ENCODE measurements around the gene MGAT5B.
"Not testable (repeated sequence)": the region's sequence is repeated elsewhere in the genome, so short reads cannot be mapped to it uniquely, and the experiment has no call there.

Gene MGAT5B

DNA sequence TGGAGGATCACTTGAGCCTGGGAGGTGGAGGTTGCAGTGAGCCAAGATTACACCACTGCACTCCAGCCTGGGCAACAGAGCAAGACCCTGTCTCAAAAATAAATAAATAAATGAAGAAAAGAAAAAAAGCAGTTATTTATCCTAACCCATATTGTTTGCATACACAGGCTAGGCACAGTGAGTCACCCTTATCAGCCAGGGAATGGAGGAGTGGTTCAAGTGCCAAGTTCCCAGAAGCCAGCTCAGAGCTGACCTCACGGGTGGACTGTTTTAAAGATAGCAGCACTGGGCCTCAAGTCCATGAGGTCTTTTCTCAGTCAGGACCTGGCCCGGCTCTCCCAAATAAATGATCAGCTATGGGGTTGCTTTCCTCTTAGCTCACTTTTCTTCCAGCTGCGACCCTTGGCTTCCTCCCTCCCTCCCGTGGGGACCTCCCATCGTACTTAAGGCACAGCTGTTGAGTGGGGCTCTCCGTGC lies 22.6 kb upstream of the MGAT5B start:
- Histone ChIP-seq H3K27ac (ENCODE audit: low read depth, low read length) (no peak overlapping the region), H3K4me1 (ENCODE audit: control insufficient read depth in 5 of 5, insufficient read depth in 5 of 5, low read length in 5 of 5) (no peaks in the 10 kb centered on the region), H3K4me3 (ENCODE audit: low read depth in 1 of 5, low read length in 5 of 5) (no peak overlapping the region), H3K9ac (ENCODE audit: low read length in 5 of 5) (no peak overlapping the region), H3K9me3 (ENCODE audit: control insufficient read depth in 5 of 5, low read length in 5 of 5) (no peaks in the 10 kb centered on the region), H3K36me3 (ENCODE audit: control insufficient read depth in 5 of 5, insufficient read depth in 5 of 5, low read length in 5 of 5) (no peaks in the 10 kb centered on the region), H3K27me3 (ENCODE audit: control insufficient read depth in 5 of 5, insufficient read depth in 4 of 5, low read length in 5 of 5) (peaks cover 19 to 45% (median 35%) of the 10 kb centered on the region in 5 donors)

- peaks cover 12 to 31% (median 28%) of the 10 kb centered on the region in 5 donors for H3K27me3 ChIP-seq (ENCODE audit: control insufficient read depth in 5 of 5, insufficient read depth in 4 of 5, low read length in 5 of 5)
- H3K9me3 ChIP-seq (ENCODE audit: control insufficient read depth in 5 of 5, low read length in 5 of 5), result no peaks in the 10 kb centered on the region
- no peak overlapping the region for H3K9ac ChIP-seq (ENCODE audit: low read length in 5 of 5)
- H3K4me1 ChIP-seq (ENCODE audit: control insufficient read depth in 5 of 5, insufficient read depth in 5 of 5, low read length in 5 of 5), result no peaks in the 10 kb centered on the region
- H3K4me3 ChIP-seq (ENCODE audit: low read depth in 1 of 5, low read length in 5 of 5), result no peak overlapping the region
- no peak overlapping the region for H3K27ac ChIP-seq (ENCODE audit: low read depth, low read length)
- no peaks in the 10 kb centered on the region for H3K36me3 ChIP-seq (ENCODE audit: control insufficient read depth in 5 of 5, insufficient read depth in 5 of 5, low read length in 5 of 5)
These were observed 21.2 kb upstream of the MGAT5B start for GRCh38 chr17:76847031-76847430.

DNA sequence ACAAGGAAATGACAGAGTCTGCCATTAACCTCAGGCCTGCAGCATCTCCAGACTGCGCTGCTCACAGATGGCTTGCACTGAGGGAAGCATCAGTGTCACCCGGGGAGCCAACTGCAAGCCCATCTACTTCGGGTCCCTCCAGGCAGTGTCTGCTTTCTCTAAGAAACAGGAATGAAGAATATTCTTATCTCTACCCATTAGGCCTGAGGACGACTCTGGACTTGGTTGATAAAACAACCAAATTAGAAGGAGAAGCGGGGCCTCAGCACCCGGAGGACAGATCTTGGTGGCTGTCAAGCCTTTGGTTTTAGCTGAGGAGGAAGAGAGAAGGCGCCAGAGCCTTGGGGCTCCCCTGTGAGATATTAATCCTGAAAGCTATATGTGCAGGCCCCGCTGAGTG lies 19.5 kb upstream of the MGAT5B start:
- Histone ChIP-seq H3K9me3 (ENCODE audit: control insufficient read depth in 5 of 5, low read length in 5 of 5) (no peaks in the 10 kb centered on the region), H3K27ac (ENCODE audit: low read depth, low read length) (no peak overlapping the region), H3K36me3 (ENCODE audit: control insufficient read depth in 5 of 5, insufficient read depth in 5 of 5, low read length in 5 of 5) (no peaks in the 10 kb centered on the region), H3K27me3 (ENCODE audit: control insufficient read depth in 5 of 5, insufficient read depth in 4 of 5, low read length in 5 of 5) (peaks cover 11 to 23% (median 19%) of the 10 kb centered on the region in 5 donors), H3K4me3 (ENCODE audit: low read depth in 1 of 5, low read length in 5 of 5) (no peak overlapping the region), H3K9ac (ENCODE audit: low read length in 5 of 5) (no peak overlapping the region), H3K4me1 (ENCODE audit: control insufficient read depth in 5 of 5, insufficient read depth in 5 of 5, low read length in 5 of 5) (no peaks in the 10 kb centered on the region)

DNA sequence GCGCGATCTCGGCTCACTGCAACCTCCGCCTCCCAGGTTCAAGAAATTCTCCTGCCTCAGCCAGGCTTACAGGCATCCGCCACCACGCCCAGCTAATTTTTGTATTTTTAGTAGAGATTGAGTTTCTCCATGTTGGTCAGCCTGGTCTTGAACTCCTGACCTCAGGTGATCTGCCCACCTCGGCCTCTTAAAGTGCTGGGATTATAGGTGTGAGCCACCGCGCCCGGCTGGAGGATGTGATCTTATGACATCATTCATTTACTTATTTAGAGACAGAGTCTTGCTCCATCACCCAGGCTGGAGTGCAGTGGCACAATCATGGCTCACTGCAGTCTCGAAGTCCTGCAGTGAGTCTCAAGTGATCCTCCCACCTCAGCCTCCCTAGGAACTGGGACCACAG lies 19.0 kb upstream of the MGAT5B start:
- H3K9ac ChIP-seq (ENCODE audit: low read length in 5 of 5); H3K4me1 ChIP-seq (ENCODE audit: control insufficient read depth in 5 of 5, insufficient read depth in 5 of 5, low read length in 5 of 5); H3K36me3 ChIP-seq (ENCODE audit: control insufficient read depth in 5 of 5, insufficient read depth in 5 of 5, low read length in 5 of 5); H3K9me3 ChIP-seq (ENCODE audit: control insufficient read depth in 5 of 5, low read length in 5 of 5); H3K4me3 ChIP-seq (ENCODE audit: low read depth in 1 of 5, low read length in 5 of 5); H3K27ac ChIP-seq (ENCODE audit: low read depth, low read length): not testable (repeated sequence)
- H3K27me3 ChIP-seq (ENCODE audit: control insufficient read depth in 5 of 5, insufficient read depth in 4 of 5, low read length in 5 of 5), result peaks cover 8 to 20% (median 14%) of the 10 kb centered on the region in 5 donors

DNA sequence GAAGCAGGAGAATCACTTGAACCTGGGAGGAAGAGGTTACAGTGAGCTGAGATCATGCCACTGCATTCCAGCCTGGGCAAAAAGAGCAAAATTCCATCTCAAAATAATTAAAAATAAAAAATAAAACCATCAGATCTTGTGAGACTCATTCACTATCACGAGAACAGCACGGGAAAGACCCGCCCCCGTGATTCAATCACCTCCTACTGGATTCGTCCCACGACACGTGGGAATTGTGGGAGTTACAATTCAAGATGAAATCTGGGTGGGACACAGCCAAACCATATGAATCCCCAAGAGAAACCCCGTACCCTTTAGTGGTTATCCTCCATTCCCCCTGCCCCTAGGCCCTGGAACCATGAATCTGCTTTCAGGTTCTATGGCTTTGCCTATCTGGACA lies 15.4 kb upstream of the MGAT5B start:
- no peaks in the 10 kb centered on the region for H3K9me3 ChIP-seq (ENCODE audit: control insufficient read depth in 5 of 5, low read length in 5 of 5)
- H3K9ac ChIP-seq (ENCODE audit: low read length in 5 of 5), result no peak overlapping the region
- peaks cover 2 to 13% (median 10%) of the 10 kb centered on the region in 5 donors for H3K27me3 ChIP-seq (ENCODE audit: control insufficient read depth in 5 of 5, insufficient read depth in 4 of 5, low read length in 5 of 5)
- H3K36me3 ChIP-seq (ENCODE audit: control insufficient read depth in 5 of 5, insufficient read depth in 5 of 5, low read length in 5 of 5), result no peaks in the 10 kb centered on the region
- no peaks in the 10 kb centered on the region for H3K4me1 ChIP-seq (ENCODE audit: control insufficient read depth in 5 of 5, insufficient read depth in 5 of 5, low read length in 5 of 5)
- no peak overlapping the region for H3K27ac ChIP-seq (ENCODE audit: low read depth, low read length)
- no peak overlapping the region for H3K4me3 ChIP-seq (ENCODE audit: low read depth in 1 of 5, low read length in 5 of 5)

DNA sequence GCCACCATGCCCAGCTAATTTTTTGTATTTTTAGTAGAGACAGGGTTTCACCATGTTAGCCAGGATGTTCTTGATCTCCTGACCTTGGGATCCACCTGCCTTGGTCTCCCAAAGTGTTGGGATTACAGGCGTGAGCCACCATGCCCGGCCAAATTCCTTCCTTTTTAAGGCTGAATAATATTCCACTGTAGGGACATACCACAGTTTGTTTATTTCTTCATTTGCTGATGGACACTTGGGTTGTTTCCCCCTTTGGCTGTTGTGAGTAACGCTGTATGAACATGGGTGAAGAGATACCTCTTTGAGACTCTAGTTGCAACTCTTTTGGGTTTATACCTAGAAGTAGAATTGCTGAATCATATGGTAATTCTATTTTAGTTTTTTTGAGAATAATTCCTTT lies 13.1 kb upstream of the MGAT5B start:
- Histone ChIP-seq H3K4me1 (ENCODE audit: control insufficient read depth in 5 of 5, insufficient read depth in 5 of 5, low read length in 5 of 5) (no peaks in the 10 kb centered on the region), H3K27me3 (ENCODE audit: control insufficient read depth in 5 of 5, insufficient read depth in 4 of 5, low read length in 5 of 5) (peaks cover 1 to 11% (median 8%) of the 10 kb centered on the region in 5 donors), H3K9ac (ENCODE audit: low read length in 5 of 5) (no peak overlapping the region), H3K4me3 (ENCODE audit: low read depth in 1 of 5, low read length in 5 of 5) (no peak overlapping the region), H3K27ac (ENCODE audit: low read depth, low read length) (no peak overlapping the region), H3K36me3 (ENCODE audit: control insufficient read depth in 5 of 5, insufficient read depth in 5 of 5, low read length in 5 of 5) (no peaks in the 10 kb centered on the region), H3K9me3 (ENCODE audit: control insufficient read depth in 5 of 5, low read length in 5 of 5) (no peaks in the 10 kb centered on the region)

- Histone ChIP-seq H3K9me3 (ENCODE audit: control insufficient read depth in 5 of 5, low read length in 5 of 5) (no peaks in the 10 kb centered on the region), H3K27me3 (ENCODE audit: control insufficient read depth in 5 of 5, insufficient read depth in 4 of 5, low read length in 5 of 5) (peaks cover 2 to 17% (median 11%) of the 10 kb centered on the region in 5 donors), H3K4me1 (ENCODE audit: control insufficient read depth in 5 of 5, insufficient read depth in 5 of 5, low read length in 5 of 5) (no peaks in the 10 kb centered on the region), H3K36me3 (ENCODE audit: control insufficient read depth in 5 of 5, insufficient read depth in 5 of 5, low read length in 5 of 5) (no peaks in the 10 kb centered on the region), H3K4me3 (ENCODE audit: low read depth in 1 of 5, low read length in 5 of 5) (no peak overlapping the region), H3K9ac (ENCODE audit: low read length in 5 of 5) (no peak overlapping the region), H3K27ac (ENCODE audit: low read depth, low read length) (no peak overlapping the region)
These were observed 6.1 kb upstream of the MGAT5B start for GRCh38 chr17:76862079-76862478.

DNA sequence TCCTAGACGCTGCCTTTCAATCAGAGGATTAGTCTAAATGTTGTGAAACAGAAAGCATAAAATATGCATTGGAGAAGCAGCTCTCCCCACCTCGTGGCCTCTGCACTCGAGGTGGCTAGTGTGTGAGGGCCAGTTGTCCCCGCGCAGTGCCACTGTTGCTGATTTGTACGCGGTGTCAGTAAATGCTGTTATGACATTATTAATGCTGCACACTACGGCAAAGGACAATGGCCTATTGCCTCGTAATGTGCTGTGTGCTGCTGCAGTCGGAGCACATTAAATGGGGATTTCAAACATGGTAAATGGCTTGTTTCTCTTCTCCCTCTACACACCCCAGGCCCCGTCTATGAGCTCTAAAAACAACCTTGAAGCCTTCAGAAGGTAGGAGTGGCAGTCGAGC lies 5.7 kb upstream of the MGAT5B start:
- H3K27me3 ChIP-seq (ENCODE audit: control insufficient read depth in 5 of 5, insufficient read depth in 4 of 5, low read length in 5 of 5), result peaks cover 2 to 19% (median 14%) of the 10 kb centered on the region in 5 donors
- H3K36me3 ChIP-seq (ENCODE audit: control insufficient read depth in 5 of 5, insufficient read depth in 5 of 5, low read length in 5 of 5), result no peaks in the 10 kb centered on the region
- no peak overlapping the region for H3K4me3 ChIP-seq (ENCODE audit: low read depth in 1 of 5, low read length in 5 of 5)
- no peak overlapping the region for H3K27ac ChIP-seq (ENCODE audit: low read depth, low read length)
- peaks cover 0 to 2% (median under 1%) of the 10 kb centered on the region in 5 donors for H3K4me1 ChIP-seq (ENCODE audit: control insufficient read depth in 5 of 5, insufficient read depth in 5 of 5, low read length in 5 of 5)
- H3K9me3 ChIP-seq (ENCODE audit: control insufficient read depth in 5 of 5, low read length in 5 of 5), result no peaks in the 10 kb centered on the region
- no peak overlapping the region for H3K9ac ChIP-seq (ENCODE audit: low read length in 5 of 5)

DNA sequence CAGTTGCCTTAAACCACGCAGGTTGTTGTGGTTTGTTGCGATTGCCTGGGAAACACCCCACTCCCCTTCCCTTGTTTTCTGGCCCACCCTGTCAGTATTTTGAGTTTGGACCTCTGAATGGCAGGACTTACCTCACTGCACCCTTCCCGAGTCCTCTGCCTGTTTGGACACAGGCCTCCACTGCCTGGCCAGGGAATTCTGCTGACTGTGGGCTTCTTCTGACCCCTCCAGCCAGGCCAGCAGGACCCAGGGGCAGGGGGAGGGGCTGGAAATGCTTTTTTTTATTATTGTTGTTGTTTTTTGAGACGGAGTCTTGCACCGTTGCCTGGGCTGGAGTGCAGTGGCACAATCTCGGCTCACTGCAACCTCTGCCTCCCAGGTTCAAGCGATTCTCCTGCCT lies 4.2 kb upstream of the MGAT5B start:
- Histone ChIP-seq H3K27me3 (ENCODE audit: control insufficient read depth in 5 of 5, insufficient read depth in 4 of 5, low read length in 5 of 5) (peaks cover 2 to 25% (median 21%) of the 10 kb centered on the region in 5 donors), H3K9ac (ENCODE audit: low read length in 5 of 5) (no peak overlapping the region), H3K27ac (ENCODE audit: low read depth, low read length) (no peak overlapping the region), H3K4me1 (ENCODE audit: control insufficient read depth in 5 of 5, insufficient read depth in 5 of 5, low read length in 5 of 5) (peaks cover 0 to 11% (median 10%) of the 10 kb centered on the region in 5 donors), H3K4me3 (ENCODE audit: low read depth in 1 of 5, low read length in 5 of 5) (no peak overlapping the region), H3K9me3 (ENCODE audit: control insufficient read depth in 5 of 5, low read length in 5 of 5) (no peaks in the 10 kb centered on the region), H3K36me3 (ENCODE audit: control insufficient read depth in 5 of 5, insufficient read depth in 5 of 5, low read length in 5 of 5) (no peaks in the 10 kb centered on the region)

- Histone ChIP-seq H3K9ac (ENCODE audit: low read length in 5 of 5) (no peak overlapping the region), H3K4me1 (ENCODE audit: control insufficient read depth in 5 of 5, insufficient read depth in 5 of 5, low read length in 5 of 5) (peaks cover 0 to 20% (median 11%) of the 10 kb centered on the region in 5 donors), H3K27me3 (ENCODE audit: control insufficient read depth in 5 of 5, insufficient read depth in 4 of 5, low read length in 5 of 5) (peaks cover 9 to 33% (median 31%) of the 10 kb centered on the region in 5 donors), H3K4me3 (ENCODE audit: low read depth in 1 of 5, low read length in 5 of 5) (no peak overlapping the region), H3K9me3 (ENCODE audit: control insufficient read depth in 5 of 5, low read length in 5 of 5) (no peaks in the 10 kb centered on the region), H3K27ac (ENCODE audit: low read depth, low read length) (no peak overlapping the region), H3K36me3 (ENCODE audit: control insufficient read depth in 5 of 5, insufficient read depth in 5 of 5, low read length in 5 of 5) (no peaks in the 10 kb centered on the region)
These were observed 3.0 kb upstream of the MGAT5B start for GRCh38 chr17:76865174-76865573.

GRCh38 chr17:76866203-76866602 lies 2.0 kb upstream of the MGAT5B start:
- Histone ChIP-seq H3K9ac (ENCODE audit: low read length in 5 of 5) (no peak overlapping the region), H3K9me3 (ENCODE audit: control insufficient read depth in 5 of 5, low read length in 5 of 5) (no peaks in the 10 kb centered on the region), H3K27me3 (ENCODE audit: control insufficient read depth in 5 of 5, insufficient read depth in 4 of 5, low read length in 5 of 5) (peaks cover 17 to 43% (median 42%) of the 10 kb centered on the region in 5 donors), H3K4me3 (ENCODE audit: low read depth in 1 of 5, low read length in 5 of 5) (no peak overlapping the region), H3K36me3 (ENCODE audit: control insufficient read depth in 5 of 5, insufficient read depth in 5 of 5, low read length in 5 of 5) (no peaks in the 10 kb centered on the region), H3K4me1 (ENCODE audit: control insufficient read depth in 5 of 5, insufficient read depth in 5 of 5, low read length in 5 of 5) (peaks cover 0 to 20% (median 11%) of the 10 kb centered on the region in 5 donors), H3K27ac (ENCODE audit: low read depth, low read length) (no peak overlapping the region)

Data from subcutaneous abdominal adipose tissue (tissue), 5 donors.